ENCODE measurements around the gene GSTM3.

GRCh38 chr1:109768335-109768650, 27.5 kb upstream of the GSTM3 start:
- TF ChIP-seq EZH2 (IDR thresholded peaks at IDR 0.05; ENCODE audit: low read depth) (no peak), CTCF (conservative IDR thresholded peaks at IDR 0.05) (no peak)

Data from PC-9 (cell line).